Measurements from ENCODE around the gene NLRC5.

DNA sequence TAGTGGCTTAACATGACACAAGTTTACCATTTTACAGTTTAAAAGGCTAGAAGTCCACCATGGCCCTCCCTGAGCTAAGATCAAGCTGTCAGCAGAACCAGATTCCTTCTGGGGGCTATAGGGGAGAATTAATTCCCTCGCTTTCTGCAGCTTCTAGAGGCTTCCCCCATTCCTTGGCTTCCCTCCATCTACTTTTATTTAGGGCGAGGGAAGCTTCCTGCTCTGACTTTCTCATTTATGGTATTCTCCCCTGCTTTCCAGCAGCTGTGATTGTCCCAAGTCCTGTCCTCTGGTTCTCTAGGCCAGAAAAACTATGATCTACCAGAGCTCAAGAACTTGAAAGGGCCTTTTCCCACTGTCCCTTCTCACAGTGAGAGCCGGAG lies 23.3 kb upstream of the NLRC5 start:
- no peak for TF ChIP-seq RARB (CRISPR knock-in tag; IDR thresholded peaks at IDR 0.05)
- TF ChIP-seq, protein P1, sequence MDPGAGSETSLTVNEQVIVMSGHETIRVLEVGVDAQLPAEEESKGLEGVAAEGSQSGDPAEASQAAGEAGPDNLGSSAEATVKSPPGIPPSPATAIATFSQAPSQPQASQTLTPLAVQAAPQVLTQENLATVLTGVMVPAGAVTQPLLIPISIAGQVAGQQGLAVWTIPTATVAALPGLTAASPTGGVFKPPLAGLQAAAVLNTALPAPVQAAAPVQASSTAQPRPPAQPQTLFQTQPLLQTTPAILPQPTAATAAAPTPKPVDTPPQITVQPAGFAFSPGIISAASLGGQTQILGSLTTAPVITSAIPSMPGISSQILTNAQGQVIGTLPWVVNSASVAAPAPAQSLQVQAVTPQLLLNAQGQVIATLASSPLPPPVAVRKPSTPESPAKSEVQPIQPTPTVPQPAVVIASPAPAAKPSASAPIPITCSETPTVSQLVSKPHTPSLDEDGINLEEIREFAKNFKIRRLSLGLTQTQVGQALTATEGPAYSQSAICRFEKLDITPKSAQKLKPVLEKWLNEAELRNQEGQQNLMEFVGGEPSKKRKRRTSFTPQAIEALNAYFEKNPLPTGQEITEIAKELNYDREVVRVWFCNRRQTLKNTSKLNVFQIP (CRISPR knock-in tag; IDR thresholded peaks at IDR 0.05; ENCODE audit: borderline replicate concordance, low read depth) = no peak
- no peak for TF ChIP-seq BACH2 (CRISPR knock-in tag; IDR thresholded peaks at IDR 0.05; ENCODE audit: borderline replicate concordance)
- no peak for TF ChIP-seq OSR1 (CRISPR knock-in tag; IDR thresholded peaks at IDR 0.05)
- TF ChIP-seq ZFP30 (CRISPR knock-in tag; IDR thresholded peaks at IDR 0.05) = no peak
- no peak for TF ChIP-seq PPARA (CRISPR knock-in tag; IDR thresholded peaks at IDR 0.05; ENCODE audit: borderline replicate concordance)
- no peak for TF ChIP-seq ESRRG (CRISPR knock-in tag; IDR thresholded peaks at IDR 0.05)
- TF ChIP-seq ZNF565 (CRISPR knock-in tag; conservative IDR thresholded peaks at IDR 0.05; ENCODE audit: low read depth) = no peak
- TF ChIP-seq ISL1 (CRISPR knock-in tag; IDR thresholded peaks at IDR 0.05) = no peak
- TF ChIP-seq SNAI2 (CRISPR knock-in tag; IDR thresholded peaks at IDR 0.05) = no peak
- no peak for TF ChIP-seq CSDC2 (CRISPR knock-in tag; IDR thresholded peaks at IDR 0.05)
- TF ChIP-seq, protein P2, sequence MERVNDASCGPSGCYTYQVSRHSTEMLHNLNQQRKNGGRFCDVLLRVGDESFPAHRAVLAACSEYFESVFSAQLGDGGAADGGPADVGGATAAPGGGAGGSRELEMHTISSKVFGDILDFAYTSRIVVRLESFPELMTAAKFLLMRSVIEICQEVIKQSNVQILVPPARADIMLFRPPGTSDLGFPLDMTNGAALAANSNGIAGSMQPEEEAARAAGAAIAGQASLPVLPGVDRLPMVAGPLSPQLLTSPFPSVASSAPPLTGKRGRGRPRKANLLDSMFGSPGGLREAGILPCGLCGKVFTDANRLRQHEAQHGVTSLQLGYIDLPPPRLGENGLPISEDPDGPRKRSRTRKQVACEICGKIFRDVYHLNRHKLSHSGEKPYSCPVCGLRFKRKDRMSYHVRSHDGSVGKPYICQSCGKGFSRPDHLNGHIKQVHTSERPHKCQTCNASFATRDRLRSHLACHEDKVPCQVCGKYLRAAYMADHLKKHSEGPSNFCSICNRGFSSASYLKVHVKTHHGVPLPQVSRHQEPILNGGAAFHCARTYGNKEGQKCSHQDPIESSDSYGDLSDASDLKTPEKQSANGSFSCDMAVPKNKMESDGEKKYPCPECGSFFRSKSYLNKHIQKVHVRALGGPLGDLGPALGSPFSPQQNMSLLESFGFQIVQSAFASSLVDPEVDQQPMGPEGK (CRISPR knock-in tag; IDR thresholded peaks at IDR 0.05; ENCODE audit: borderline replicate concordance) = no peak
- TF ChIP-seq, protein P3, sequence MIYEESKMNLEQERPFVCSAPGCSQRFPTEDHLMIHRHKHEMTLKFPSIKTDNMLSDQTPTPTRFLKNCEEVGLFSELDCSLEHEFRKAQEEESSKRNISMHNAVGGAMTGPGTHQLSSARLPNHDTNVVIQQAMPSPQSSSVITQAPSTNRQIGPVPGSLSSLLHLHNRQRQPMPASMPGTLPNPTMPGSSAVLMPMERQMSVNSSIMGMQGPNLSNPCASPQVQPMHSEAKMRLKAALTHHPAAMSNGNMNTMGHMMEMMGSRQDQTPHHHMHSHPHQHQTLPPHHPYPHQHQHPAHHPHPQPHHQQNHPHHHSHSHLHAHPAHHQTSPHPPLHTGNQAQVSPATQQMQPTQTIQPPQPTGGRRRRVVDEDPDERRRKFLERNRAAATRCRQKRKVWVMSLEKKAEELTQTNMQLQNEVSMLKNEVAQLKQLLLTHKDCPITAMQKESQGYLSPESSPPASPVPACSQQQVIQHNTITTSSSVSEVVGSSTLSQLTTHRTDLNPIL (CRISPR knock-in tag; IDR thresholded peaks at IDR 0.05; ENCODE audit: low read depth) = no peak
- TF ChIP-seq ZFP3 (CRISPR knock-in tag; IDR thresholded peaks at IDR 0.05) = no peak

Data from SK-N-SH treated with all-trans-retinoic acid at 6 μM for 48 hours (cell line).